NB4 (cell line): ENCODE results near the gene RPP21.

ENCODE experiments used
- TF ChIP-seq, protein P1 (sequence below): IDR thresholded peaks from one replicate; pipeline ENCODE4 v1.5.1; 2012; ENCODE audit warnings: low read depth, low read length
- TF ChIP-seq, protein P2 (sequence below): IDR thresholded peaks from 2 replicates; pipeline ENCODE4 v1.6.1; 2011; ENCODE audit warnings: low read depth, low read length

DNA sequence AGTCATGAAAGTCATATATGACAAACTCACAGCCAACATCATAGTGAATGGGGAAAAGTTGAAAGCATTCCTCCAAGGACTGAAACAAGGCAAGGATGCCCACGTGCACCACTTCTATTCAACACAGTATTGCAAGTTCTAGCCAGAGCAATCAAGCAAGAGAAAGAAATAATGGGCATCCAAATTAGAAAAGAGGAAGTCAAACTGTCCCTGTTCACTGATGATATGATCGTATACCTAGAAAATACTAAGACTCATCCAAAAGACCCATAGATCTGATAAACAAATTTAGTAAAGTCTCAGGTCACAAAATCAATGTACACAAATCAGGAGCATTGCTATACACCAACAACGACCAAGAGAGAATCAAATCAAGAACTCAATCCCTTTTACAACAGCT, 41.2 kb downstream of the RPP21 start:
- TF ChIP-seq, protein P1, sequence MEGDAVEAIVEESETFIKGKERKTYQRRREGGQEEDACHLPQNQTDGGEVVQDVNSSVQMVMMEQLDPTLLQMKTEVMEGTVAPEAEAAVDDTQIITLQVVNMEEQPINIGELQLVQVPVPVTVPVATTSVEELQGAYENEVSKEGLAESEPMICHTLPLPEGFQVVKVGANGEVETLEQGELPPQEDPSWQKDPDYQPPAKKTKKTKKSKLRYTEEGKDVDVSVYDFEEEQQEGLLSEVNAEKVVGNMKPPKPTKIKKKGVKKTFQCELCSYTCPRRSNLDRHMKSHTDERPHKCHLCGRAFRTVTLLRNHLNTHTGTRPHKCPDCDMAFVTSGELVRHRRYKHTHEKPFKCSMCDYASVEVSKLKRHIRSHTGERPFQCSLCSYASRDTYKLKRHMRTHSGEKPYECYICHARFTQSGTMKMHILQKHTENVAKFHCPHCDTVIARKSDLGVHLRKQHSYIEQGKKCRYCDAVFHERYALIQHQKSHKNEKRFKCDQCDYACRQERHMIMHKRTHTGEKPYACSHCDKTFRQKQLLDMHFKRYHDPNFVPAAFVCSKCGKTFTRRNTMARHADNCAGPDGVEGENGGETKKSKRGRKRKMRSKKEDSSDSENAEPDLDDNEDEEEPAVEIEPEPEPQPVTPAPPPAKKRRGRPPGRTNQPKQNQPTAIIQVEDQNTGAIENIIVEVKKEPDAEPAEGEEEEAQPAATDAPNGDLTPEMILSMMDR = no peak
- TF ChIP-seq, protein P2, sequence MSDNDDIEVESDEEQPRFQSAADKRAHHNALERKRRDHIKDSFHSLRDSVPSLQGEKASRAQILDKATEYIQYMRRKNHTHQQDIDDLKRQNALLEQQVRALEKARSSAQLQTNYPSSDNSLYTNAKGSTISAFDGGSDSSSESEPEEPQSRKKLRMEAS = no peak
